Fibroblast of skin of abdomen (primary cell): ENCODE results near the gene ACSF2.

Source experiments
- DNase-seq: peaks from one replicate; pipeline ENCODE4 v3.0.0-alpha.2; 2013

The ACSF2 gene

DNA sequence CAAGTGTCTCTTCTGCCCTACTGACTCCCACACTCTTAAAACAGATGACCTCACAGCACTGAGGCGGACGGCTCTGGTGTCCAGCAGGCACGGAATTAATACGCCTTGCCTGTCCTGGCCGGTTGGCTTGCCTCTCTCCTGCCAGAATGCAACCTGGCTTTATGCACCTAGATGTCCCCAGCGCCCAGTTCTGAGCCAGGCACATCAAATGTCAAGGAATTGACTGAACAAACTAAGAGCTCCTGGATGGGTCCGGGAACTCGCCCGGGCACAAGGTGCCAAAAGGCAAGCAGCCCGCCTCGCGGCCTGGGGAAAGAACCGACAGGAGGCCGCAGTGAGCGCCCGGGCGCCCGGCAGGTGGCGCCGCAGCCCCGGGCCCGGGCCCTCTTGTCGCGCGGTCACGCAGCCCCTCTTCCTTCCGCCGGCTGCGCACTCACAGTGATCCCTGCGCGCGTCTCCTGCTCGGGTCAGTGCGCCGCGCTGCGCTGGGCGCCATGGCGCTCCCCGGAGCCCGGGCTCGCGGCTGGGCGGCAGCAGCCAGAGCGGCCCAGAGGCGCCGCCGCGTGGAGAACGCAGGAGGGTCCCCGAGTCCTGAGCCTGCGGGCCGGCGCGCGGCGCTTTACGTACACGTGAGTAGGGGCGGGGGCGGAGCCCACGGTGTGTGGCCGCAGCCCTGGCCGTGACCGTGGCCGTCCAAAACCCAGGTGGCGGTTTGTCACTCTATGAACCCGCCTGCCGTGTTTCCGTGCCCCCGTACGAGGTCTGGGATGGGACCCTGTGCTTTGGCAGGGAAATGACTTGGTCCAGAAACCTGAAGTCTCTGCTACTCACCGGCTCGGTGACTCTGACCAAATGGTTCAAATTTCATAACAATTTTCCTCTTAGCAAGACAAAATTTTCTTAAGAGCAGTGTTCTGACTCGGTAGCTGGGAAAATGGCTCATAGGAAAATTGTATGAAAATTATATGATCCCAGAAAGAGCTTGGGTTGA is 52.7 kb downstream of the ACSF2 start, which contains the start of gene RSAD1:
TSS of gene RSAD1 (plus strand) at position 470 of the 991 bp plus-strand sequence. CDS start at position 495, 25 bp downstream.
- DNase-seq: peak; percentile 90

DNA sequence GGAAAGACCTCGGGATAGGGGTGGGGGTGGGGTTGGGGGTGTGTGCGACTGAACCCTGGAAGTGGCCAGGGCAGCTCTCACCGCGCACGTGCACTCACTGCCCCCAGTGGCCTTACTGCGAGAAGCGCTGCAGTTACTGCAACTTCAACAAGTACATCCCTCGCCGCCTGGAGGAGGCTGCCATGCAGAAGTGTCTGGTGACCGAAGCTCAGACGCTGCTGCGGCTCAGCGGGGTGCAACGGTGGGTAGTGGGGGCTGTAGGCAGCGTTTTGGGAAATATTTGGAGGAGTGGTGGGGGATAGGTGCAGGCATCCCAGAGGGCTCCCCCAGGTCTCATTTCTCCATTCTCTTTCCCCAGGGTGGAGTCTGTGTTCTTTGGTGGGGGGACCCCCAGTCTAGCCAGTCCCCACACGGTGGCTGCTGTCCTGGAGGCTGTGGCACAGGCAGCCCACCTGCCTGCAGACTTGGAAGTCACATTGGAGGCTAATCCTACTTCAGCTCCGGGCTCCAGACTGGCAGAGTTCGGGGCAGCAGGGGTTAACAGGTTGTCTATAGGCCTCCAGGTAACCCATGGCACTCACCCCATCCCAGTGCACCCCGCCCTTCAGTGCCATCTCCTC is 53.6 kb downstream of the ACSF2 start:
- DNase-seq: peak; percentile 75

DNA sequence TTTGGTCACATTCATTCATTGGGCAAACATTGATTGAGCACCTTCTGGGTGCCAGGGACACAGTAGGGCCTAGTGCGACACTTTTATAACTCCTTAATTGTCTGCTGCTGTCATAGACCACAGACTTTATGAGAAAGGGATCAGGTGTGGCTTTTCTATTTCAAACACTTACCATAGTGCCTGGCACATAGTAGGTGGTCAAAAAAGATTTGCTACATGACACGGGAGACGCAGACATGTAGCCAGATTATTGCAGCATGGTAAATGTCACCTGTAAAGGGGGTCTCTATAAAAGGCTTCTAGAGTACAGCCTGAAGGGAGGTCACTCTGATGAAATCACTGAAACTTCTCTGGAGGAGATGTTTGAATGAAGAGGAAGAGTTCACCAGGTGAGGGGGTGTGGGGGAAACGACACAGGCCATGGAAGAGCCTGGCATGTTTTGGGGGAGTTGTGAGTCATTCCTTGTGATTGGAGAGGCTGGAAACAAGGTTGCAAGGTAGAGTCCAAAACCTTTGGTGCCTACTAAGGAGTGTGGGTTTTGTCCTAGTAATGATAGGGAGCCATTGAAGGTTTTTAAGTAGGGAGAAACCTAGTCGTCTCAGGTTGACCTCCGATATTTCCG is 54.2 kb downstream of the ACSF2 start:
- no peak for DNase-seq

DNA sequence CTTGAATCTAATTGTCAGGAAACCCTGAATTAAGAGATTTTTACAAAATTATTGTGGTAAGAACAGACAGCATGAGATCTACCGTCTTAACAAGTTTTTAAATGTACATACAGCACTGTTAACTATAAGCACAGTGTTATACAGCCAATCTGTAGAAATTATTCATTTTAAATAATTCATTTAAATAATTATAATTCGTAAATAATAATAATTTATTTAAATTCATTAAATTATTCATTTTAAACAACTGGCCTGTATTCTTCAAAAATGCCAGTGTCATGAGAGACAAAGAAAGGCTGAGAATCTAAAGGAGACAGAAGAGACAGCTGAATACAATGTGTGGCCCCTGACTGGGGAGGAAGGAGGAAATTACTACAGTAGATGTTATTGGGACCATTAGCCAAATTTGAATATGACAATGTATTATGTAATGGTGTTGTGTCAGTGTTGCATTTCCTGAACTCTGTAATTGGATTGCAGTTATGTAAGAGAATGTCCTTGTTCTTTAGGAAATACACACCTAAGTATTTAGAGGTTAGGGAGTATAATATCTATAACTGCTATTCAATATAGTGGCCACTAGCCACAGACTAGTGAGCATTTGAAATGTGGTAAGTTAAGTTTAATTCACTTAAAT is 55.0 kb downstream of the ACSF2 start:
- DNase-seq: no peak

DNA sequence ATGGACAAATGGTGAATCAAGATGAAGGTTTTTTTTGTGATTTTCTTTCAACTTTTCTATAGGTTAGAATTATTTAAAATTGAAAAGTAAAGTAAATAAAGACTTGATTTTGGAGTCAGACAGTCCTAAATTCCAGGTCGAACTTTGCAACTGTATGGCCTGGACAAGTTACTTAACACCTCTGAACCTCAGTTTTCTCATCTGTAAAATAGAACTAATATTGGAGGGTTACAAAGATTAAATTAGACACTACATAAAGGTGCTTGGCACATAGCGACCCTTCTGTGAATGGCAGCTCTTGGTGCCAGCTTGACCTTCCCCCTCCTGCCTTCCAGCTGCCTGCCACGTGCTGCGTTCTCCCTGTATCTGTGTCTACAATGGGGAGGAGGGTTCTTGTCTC is 55.6 kb downstream of the ACSF2 start:
- no peak for DNase-seq

DNA sequence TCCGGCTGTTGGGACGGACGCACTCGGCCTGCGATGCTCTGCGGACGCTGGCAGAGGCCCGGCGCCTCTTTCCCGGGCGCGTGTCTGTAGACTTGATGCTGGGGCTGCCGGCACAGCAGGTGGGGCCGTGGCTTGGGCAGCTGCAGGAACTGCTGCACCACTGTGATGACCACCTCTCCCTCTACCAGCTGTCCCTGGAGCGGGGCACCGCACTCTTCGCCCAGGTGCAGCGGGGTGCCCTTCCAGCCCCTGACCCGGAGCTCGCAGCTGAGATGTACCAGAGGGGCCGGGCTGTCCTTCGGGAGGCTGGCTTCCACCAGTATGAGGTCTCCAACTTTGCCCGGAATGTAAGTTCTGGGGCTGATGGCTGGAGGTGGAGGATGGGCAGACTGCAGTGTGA is 56.1 kb downstream of the ACSF2 start:
- DNase-seq: no peak

DNA sequence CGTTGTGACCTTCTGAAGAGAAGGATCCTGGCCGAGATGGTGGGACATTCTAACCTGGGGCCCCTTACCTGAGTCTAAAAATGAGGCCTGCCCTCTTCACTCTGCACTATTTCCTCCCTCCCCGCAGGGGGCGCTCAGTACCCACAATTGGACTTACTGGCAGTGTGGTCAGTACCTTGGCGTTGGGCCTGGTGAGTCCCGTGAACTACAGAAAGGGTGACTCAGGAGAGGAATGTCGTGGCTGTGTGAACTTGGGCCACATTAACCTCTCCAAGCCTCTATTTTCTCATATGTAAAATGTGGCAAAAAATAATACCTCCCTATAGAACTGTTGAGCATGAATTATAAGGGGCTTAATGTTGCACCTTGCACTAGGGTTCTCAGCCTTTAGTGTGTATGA is 56.5 kb downstream of the ACSF2 start:
- peak; percentile 93 for DNase-seq

DNA sequence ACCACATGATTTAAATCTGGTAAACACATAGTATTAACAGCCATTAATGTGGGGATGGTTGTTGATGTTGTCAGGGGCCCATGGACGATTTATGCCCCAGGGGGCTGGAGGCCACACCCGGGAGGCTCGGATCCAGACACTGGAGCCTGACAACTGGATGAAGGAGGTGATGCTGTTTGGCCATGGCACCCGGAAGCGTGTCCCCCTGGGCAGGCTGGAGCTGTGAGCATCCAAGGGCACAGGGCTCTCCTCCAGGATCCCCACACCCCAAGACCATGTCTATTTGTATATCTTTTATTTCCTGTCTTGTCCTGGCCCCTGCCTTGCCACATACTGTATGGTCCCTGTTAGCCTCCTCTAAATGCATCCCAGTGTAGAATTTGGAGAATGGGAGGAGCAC is 57.2 kb downstream of the ACSF2 start:
- no peak for DNase-seq

DNA sequence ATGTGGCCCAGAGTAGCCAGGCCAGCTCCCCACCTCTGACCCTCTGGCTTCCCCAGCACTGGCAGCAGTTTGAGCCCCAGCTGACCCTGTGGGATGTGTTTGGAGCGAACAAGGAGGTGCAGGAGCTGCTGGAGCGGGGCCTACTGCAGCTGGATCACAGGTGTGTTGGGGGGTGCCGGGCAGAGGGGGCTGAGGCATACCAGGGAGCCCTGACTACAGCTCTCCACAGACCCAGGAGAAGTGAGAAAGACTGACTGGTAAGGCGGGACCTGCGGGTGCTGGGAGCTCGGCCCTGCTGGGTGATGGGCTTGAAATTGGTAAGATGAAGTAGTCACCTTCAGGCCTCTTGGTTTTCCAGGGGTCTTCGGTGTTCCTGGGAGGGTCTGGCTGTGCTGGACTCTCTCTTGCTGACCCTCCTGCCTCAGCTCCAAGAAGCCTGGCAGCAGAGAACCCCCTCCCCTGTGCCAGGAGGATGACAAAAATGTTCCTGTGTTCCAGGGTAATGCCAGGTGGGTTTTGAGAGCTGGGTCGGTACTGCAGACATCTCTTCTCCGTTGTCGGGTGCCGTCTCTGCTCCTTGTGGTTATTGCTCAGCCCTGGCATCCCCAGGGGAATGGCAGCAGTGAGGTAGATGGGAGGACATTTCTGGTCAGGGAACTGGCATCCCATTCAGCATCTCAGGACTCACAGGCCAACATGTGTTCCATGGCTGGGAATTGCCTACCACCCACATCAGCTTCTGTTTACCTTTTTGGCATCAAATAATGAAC is 58.6 kb downstream of the ACSF2 start:
- no peak for DNase-seq

DNA sequence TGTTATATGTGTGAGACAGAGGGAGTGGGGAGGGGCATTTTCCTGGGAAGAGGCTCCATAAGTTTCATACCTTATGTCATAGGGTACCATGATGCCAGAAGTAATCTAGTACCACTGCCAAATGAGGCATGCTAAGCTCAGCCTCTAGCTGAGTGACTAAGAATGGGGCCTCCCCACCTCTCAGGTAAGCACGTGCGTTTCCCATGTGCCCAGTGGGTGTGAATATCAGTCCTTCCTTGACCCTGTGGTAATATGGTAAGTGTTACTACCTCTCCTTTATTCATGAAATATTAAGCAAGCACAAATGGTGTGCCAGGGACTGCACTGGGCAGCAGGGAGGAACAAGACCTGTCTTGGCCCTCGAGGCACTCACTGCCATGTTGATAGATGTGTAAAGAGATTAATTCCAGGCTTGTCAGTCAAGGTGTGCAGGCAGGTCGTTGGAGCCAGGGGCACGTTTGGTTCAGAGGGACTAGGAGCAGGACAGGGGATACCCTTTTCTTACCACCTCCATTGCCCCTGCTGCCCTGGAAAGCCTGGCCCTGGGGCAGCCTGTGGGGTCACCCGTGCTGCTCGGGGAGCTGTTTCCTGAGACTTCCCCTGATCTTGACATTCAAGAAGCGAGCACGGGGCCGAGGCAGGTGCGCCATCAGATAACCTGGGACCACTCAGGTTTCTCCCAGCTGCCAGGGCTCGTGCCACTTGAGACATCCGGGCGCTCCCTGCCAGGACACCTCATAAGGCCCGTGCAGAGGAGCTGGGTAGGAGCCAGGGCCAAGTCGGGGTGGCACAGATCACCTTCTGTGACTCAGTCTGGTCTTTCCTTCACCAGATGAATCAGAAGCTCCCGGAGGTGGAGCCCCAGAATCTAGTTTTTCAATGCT is 61.4 kb downstream of the ACSF2 start:
- no peak for DNase-seq

DNA sequence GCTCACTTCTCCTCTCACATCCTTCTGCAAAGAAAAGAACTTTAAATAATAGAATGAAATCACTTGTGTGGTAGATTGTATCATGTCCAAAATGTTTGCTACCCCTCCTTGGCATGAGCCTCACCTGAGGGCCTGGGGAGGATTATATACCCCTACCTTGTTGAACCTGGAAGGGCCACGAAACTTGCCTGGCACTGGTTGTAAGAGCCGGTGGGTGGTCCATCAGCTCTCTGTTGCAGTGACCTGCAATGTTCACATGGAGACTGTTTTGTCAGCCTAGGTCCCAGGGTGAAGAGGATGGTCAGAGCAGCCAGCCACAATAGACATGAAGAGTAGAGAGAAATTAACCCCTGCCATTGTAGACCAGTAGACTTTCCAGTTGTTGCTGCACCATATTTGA is 62.9 kb downstream of the ACSF2 start:
- no peak for DNase-seq

DNA sequence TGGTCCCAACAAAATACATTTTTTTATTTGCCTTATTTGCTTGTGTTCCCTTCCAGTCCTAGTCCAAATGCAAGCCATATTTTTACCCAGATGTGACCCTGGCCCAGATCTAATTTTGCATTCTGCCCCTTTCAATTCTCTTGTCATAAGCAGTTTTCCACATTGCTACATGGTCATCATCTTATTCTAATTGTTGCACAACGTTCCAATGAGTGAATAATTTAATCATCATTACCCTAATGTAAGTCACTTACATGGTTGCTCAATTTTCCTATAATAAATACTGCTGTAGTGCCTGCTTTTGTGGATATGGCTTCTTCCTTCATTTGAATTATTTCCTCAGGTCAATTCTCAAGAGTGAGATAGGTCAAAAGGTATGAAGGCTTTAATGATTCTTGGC is 65.5 kb downstream of the ACSF2 start:
- DNase-seq: no peak

DNA sequence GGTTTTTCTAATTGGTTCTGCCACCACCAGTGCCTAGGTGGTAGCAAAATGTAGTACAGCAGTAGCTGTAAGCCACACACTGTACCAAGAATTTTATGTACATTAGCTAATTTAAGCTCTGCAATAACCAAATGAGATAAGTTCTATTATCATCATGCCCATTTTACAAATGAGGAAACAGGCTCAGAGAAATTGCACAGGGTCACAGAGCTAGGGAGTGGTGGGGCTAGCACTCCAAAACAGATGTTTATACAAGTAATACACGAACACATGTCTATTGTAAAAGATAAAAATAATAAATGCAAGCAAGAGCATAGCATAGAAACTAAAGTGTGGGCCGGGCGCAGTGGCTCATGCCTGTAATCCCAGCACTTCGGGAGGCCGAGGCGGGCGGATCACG is 66.2 kb downstream of the ACSF2 start:
- no peak for DNase-seq

DNA sequence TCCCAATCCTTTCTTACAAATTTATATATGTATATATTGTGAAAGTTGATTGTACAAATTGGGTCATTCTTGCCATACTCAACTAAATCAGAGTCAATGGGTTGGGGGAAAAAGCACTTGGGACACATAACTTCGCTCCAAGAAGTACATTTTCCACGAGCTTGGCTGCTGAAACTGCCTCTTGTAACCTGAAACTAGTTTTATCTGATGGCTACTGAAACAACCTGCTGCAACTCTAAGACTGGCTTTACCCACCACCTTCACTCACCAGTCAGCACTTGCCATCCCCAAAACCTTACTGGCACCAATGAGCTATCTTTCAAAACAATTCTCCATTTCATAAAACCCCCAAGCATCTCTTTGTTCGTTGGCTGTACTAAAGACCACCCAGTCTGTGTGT is 67.7 kb downstream of the ACSF2 start:
- no peak for DNase-seq

DNA sequence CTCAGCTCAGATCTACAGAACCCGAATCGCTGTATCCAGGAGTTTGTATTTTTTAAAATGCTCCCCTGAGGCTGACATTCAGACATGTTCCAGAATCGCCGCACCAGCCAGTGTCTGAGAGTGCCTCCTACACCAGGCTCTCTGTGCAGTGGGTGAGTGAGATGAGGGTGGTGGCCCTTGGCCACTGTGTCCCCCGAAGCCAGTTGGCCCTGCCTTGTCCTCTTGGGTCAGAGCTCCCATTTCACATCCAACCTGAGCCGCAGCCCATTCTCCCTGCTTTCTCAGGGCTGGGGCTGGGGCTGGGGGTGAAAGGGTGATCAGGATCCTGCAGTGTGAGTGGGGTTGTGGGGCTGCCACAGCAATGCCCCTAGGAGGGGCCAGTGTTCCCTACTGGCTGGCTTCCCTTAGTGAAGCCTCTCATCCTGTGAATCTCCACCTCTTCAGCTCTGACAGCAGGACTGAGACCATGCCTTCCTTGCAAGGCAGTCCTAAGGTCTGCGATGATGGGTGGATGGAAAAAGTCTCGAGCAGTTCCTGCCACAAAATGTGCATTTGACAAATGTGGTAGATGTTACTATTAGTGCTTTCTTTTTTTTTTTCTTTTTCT is 69.3 kb downstream of the ACSF2 start:
- no peak for DNase-seq

DNA sequence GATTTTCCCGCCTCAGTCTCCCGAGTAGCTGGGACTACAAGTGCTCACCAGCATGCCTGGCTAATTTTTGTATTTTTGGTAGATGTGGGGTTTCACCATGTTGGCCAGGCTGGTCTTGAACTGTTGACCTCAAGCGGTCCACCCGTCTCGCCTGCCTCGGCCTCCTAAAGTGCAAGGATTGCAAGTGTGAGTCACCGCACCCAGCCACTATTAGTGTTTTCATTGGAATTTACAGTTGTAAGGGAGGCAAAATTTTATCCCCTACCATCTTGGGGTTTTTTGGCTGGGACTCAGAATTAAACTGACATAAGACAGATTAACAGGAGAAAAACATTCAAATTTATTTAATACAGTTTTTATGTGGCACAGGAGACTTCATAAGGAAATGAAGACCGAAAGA is 69.9 kb downstream of the ACSF2 start:
- DNase-seq: peak; percentile 61

DNA sequence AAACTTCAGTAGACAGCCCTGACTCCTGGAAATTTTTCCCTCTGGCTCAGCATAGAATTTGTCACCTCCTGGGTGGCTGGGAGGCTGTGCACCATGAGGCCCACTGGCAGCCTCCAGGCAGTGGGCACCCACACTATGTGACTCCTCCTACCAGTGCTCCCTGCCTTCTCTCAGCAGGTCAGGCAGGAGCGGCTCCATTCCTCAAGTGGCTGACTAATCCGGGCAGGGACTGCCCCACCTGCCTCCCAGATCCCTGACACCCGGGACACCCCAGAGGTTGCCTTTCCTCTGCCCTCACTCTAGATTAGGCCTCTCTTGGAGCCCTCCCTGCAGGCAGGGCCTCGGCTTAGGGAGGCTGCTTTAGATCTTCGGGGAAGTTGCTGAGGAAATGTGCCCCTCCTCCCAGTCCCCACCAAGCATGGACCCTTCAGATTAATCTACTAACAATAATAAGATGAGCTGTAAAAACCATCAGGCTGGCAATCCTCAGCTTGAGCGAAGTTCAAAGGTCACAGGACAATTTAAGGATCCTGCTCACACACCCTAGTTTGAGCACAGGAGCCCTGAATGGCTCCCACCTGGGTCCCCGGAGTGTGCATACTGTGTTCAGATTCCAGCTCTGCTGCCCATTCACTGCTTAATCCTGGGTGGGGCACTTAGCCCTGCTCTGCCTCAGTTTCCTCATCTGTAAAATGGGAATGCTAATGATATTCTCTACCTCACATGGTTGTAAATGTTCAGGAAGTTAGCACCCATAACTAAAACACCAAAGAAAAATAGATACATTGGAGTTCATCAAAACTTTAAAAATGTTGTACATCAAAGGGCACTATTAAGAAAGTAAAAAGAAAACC is 72.2 kb downstream of the ACSF2 start:
- DNase-seq: no peak

DNA sequence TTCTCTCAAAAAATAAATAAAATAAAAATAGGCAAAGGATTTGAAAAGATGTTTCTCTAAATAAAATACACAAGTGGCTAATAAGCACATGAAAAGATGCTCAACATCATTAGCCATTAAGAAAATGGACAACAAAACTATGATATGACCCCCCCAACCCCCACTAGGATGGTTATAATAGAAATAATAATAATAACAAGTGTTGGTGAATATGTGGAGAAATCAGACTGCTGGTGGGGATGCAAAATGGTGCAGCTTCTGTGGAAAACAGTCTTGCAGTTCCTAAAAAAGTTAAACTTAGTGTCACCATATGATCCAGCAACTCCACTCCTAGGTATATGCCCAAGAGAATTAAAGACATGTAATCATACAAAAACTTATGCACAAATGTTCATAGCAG is 73.3 kb downstream of the ACSF2 start:
- no peak for DNase-seq

DNA sequence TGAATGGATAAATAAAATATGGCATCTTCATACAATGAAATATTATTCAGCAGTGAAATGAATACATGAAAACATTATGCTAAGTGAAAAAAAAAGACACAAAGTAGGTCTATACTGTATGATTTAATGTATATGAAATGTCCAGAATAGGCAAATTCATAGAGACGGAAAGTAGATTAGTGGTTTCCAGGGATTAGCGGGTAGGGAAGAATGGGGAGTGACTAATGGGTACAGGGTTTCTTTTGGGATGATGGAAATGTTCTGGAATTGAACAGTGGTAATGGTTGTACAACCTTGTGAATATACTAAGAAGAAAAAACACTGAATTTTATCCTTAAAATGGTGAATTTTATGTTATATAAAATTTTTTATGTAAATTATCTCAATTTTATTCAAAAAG is 73.7 kb downstream of the ACSF2 start:
- DNase-seq: peak; percentile 68

DNA sequence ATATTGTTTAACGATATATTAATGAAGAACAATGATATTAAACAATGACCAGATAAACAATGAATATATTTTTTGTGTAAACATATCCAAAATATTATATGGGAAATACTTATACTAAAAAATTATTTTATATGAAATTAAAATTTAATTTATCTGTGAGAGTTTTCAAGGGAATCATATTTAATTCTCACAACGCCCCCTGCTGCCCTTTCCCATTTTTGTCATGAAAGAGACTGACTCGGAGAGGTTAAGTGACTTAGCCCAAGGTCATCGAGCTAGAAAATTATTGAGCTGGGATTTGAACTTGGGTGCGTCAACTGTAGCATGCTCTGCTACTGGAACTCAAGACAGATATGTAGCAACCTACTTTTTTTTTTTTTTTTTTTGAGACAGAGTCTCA is 75.0 kb downstream of the ACSF2 start:
- no peak for DNase-seq
